HS-27A (cell line): ENCODE results near the gene CMTM7.

ENCODE experiments used
- DNase-seq: peaks from one replicate; pipeline ENCODE4 v3.0.0-alpha.2; 2012; ENCODE audit warnings: low read depth, missing footprints

The CMTM7 gene

DNA sequence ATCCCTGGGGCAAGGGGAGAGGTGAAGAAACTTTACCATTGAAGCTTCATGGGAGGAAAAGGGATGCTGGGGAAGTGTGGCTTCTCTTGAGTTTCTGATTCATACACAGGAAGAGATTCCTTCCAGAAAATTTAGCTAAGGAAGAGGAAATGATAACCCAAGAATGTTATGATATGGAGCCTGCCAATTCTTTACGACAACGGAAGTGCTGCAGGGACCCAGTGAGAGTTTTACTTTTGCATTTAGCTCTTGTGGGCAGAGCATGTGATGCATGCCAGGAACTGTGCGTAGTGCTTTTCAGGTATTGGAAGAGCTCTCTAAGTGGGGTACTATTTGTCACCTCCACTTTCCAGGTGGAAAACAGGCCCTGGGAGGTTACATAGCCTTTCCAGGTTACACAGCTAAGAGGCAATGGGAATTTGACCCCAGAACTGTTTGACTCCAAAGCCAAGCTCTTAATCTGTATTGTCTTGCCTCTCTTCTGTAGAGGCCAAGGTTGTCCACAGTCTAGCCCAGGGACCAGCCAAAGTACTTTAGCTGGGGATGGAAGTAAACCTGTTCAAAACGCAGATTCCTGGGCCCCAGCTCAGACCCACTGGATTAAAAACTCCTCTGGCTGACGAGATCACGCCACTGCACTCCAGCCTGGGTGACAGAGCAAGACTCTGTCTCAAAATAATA lies 23.0 kb downstream of the CMTM7 start:
- no peak for DNase-seq

DNA sequence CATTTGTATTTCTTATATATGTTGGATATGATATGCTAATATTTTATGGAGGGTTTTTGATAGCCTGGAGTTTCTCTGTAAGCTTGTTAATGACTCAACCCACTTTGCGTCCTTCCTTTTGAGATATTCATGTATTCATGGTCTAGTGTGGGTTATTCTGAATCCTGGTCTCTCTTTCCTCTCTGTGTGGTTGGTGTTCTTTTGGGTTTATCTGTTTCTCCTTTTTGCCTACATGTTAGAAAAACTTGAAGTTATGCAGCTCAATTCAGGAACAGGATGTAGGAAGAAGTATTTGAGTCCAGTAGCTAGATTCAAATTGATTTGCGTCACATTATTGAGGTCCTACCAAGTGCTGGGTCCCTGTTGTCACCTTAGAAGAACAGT lies 28.1 kb downstream of the CMTM7 start:
- no peak for DNase-seq

DNA sequence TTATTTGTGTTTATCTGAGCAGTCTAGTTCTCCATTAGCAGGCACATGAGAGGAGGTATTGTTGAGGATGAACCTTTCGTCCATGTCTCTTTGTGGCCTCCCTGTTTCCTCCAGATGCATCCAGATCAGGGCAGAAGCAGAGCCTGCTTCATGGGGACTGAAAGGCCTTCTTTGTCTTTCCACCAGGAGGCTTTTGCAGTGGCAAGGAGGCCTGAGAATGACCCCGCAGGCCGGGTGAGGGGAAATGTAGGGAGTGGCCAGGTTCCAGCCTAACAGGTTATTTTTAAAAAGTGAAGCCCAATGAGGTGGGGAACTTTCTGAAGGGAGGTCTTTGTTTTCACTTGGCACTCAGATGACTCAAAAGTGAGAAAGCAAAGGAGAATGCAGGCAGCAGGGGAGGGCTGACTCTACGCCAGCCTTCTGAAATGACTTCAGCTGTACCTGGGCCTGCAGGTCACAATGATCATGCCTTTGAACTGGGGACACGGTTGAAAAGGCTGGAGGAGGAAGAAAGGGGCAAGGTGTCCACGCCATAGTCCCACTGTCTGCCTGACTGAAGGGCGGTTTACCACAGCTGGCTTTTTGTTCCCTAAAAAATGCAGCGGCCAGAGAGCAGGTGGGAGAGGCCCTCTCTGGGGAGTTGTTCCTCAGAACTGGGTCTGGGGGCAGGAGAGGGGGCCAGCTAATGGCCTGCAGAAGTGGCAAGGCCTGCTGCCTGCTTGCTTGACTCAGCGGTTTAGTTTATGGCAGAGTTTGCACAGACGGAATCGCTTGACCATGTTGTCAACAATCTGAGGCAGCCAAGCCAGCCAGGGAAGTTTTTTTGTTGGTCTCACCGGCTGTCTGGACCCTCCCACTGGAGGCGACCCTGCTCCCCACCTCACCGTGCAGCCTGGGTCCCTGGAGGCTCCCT lies 28.7 kb downstream of the CMTM7 start:
- DNase-seq: peak; percentile 22

DNA sequence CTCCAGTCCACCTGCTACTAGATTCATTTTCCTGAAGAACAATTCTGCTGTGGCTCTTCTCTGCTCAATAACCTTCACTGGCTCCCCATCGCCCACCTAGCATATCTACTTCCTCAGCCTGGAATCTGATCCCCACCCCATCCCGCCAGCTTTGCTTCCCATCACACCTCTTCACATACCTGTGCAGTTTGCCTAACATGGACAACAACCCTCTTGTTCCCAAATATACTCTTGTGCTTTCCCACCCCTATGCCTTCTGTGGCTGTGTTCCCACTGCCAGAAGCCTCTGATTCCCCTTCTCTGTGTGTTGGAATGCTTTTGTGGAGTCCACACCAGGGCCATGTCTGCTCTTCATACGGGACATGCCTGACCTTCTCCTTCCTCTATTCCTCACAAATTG lies 29.5 kb downstream of the CMTM7 start:
- DNase-seq: no peak

DNA sequence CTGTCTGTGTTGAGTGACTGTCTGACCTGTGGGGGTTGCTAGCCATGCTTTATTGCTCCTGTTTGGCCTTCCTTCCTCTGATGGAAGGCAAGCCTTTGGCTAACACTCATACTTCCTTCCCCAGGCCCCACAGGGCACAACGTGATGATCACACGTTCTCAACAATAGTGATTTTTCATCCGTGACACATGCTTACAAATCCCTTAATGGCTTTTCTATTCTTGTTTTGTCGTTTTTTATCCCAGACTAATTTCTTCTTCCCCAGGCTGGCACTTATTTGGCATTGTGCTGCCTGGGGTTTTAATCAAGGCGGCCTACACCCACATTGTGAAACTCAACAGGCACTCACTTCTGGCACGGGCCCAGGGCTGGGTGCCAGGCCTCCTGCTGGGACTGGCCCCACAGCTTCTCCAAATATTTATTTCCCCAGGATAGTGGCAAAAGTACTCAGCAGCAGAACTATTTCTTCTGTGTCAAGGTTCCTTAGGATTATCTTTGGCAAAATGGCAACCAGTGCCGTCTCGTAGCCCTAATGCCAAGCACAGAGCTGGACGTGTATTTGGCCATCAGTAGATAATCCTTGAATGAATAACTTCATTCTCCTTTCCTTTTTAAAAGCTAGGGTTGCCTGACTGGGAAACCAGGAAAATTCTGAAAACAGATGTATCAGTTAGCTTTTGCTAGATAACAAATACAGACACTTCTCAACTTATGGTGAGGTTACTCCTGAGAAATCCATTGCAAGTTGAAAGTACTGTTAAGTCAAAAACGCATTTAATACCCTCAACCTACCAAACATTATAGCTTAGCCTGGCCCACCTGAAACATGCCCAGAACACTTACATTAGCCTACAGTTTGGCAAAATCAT lies 30.6 kb downstream of the CMTM7 start:
- peak; percentile 76 for DNase-seq

DNA sequence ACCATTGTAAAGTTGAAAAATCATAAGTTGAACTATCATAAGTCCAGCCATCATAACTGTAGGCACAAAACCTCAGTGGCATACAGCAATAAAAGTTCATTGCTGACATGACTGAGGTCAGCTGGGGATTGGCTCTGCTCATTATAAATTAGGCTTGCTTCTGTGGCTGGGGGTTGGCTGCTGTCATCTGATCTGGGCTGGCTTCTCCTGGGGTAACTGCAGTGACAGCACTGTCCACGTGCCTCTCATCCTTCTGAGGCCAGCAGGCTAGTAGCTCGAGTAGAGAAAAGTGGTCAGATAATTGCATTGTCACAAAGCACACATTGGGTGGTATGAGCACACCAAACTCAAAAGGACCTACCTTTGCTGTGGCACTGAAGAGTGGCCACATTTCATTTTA lies 31.3 kb downstream of the CMTM7 start:
- DNase-seq: no peak

DNA sequence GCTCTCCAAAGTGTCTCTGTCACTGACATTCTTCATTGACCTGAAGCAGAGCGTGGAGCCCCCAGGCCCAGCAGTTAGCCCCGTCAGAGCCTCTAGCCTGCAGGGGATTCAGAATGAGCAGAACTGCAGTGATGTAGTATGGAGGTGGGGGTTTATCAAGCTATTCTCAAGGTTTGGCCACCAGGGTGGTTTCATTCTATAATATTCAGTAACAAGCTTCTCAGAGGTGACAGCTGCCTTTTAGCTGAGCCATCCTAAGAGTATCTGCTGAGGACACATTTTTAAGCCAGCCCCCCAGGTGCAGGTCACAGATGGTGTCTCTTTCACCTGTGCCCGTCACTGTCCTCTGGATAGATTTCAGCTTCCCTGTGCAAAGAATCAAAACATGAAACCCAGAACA lies 31.9 kb downstream of the CMTM7 start:
- DNase-seq: no peak

DNA sequence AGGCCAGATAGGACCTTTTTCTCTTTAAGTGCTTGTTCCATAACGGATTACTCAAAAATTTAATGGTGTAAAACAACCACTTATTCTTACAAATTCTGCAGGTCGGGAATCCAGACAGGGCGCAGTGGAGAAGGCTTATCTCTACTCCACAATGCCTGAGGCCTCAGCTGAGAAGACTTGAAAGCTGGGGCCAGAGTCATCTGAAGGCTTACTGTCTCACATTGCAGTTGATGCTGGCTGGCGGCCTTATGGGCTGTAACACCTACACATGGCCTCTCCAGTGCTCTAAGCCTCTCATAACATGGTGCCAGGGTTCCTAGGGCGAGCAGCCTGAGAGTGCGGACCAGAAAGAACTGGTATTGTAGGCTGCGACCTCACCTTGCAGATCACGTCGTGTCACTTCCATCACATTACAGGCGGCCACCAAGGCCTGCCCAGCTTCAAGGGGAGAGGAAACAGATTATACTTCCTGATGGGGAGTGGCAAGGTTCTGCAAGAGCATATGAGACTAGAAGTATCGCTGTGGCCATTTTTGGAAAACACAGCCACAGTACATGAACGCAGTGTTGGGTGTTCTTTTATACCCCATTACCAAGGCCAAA lies 32.4 kb downstream of the CMTM7 start:
- DNase-seq: no peak

DNA sequence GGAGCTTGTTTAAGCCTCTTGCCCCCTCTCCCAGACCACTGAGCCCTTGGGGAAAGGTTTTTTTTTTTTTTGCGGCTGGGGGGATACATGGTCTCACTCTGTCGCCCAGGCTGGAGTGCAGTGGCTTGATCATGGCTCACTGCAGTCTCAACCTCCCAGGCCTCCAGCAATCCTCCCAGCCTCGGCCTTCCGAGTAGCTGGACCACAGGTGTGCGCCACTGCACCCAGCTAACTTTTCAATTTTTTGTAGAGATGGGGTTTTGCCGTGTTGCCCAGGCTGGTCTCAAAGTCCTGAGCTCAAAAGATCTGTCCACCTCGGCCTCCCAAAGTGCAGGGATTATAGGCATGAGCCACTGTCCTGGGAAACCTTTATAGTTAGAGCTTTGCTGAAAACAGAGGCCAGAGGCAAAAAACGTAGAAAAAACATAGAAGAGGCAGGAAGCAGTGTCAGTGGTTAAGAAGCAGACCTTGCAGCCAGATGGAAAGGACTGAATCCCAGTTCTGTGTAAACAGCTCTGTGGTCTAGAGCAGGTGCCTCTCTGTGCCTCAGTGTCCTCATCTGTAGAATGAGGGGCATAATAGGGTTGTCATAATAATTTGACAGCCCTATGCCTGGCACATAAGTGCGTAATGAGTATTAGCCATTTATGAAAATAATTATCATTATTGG lies 33.1 kb downstream of the CMTM7 start:
- DNase-seq: no peak

DNA sequence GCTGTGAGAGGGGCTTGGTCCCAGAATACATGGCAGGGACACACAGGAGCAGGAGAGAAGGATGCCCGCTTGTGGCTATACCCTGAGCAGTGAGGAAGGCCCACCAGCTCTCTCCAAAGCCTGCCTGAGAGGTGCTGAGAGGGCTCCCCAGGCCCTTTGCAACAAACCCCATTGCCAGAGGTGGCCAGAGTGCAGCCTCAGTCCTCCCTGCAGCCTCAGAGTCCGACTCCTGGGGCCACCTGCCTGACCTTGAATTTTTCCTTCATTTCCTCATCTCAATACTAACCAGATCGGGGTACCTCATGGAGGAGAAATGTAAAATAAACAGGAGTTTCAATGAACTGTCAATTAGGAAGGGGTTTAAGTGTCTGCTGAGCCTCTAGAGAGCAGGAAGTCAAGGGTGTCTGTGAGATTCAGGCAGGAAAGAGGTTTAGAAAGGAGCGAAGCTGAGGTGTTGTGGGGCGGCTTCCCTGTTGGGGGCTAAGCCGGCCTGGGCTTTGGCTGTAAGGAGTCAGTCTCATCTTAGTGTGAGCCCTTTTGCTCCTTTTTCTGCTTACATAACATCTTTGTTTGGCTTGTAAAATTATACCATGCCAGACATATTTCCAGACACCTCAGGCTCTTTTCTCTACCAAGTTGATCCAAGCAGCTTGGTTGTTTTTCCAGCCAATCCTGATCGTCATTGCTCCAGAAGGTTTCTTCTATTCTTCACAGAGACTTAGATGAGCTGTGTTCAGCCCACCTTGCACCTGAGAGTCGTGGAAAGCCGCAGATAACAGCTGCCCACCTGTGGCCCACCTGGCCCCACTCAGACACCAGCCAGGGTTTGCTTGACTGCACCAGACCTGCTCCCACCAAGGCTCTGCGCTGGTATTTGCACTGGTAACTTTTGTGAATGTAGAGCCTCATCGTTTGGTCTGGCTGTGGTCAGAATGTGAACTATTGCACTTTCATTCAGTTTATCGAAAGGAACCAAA lies 36.7 kb downstream of the CMTM7 start:
- no peak for DNase-seq

DNA sequence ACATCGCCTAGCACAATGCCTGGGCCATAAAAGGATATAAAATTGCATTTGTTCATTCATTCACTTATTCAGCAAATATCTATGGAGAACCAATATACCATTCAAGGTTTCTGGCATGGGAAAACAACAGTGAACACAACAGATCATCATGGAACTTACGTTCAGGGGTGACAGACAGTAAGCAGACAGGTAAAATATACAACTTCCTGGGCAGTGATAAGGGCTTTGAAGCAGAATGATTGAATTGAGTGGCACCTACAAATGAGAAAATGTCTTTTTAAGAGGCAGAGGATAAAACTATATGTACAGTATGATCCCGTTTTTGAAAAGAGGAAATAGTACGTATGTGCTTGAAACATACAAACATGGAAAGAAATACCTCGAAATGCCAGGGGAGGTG lies 39.2 kb downstream of the CMTM7 start:
- DNase-seq: no peak

DNA sequence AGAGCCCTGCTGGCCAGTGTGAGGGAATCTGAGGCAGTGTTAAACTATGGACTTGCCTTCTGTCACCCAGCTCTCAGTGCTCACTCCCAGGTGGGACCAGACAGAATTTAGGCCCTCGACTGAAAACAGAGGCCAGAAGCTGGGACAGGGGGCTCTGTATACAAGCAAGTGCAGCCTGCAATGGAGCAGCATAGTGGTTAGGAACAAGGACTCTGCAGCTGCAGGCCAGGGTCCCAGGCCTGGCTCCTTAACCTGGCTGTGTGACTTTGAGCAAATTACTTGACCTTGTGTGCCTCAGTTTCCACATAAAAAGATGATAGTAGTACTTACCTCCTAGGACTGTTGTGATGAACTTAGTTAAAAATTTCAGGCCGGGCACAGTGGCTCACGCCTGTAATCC lies 39.8 kb downstream of the CMTM7 start:
- DNase-seq: no peak

DNA sequence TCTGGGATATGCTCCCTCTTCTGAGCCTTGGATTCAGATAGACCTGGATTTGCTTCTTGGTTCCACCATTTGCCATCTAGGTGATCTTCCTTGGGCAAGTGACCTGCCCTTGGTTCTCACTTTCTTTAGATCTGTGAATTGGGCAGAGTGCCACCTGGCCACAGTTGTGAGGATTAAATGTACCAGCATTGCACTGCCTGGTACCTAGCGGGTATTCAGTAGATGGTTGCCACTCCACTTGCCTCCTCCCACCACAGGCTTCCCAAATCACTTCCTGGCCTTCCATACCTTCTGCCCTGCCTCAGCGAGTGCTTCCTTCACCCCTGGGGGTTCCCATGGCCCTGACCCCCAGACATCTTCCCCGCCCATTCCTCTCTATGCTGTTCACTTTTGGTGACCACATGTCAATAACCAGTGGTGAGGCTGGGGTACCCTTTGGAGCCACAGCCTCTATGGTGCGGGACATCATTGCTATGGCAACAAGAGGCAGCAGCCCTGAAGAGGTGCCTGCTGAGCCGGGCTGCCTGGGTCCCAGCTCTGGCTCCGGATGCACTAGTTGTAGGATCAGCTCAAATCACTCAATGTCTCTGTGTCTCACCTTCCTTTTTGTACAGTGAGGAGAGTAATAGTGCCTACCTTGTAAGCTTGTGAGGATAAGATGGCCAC lies 40.5 kb downstream of the CMTM7 start:
- DNase-seq: no peak

DNA sequence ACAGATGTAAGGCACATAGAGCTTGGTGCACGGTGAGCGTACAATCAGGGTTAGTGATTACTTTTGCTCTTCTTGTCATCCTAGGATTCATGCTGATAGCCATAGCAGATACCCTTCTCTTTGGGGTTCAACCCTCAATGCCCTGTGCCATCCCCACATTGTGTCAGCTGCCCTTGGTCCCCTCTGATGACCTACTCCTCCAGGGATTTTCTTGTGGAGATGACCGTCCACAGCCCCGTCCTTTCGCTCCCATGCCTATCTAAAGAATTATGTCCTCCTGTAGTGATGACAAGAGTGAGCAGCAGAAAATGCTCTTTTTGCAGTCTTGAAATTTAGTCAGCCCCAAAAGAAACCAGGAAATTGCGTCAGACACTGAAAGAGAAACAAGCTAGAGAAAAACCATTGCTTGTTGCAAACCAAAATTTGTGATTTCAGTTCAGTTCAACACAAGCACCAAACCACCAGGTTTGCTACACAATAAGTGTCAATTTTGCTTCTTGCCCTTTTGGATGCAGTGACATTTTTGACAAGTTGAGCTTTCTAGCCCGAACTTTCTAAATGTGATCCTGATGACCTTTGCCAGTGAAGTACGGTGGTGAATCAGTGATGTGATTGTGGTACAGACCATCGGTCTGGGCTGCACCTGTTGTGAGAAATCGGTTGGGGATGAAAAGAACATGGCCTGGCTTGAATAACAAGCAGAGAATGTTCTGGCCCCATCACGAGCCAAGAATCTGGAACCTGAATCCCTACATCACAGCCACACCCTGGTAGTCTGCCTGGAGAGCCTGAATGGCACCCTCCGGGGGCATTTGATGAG lies 41.3 kb downstream of the CMTM7 start:
- no peak for DNase-seq

DNA sequence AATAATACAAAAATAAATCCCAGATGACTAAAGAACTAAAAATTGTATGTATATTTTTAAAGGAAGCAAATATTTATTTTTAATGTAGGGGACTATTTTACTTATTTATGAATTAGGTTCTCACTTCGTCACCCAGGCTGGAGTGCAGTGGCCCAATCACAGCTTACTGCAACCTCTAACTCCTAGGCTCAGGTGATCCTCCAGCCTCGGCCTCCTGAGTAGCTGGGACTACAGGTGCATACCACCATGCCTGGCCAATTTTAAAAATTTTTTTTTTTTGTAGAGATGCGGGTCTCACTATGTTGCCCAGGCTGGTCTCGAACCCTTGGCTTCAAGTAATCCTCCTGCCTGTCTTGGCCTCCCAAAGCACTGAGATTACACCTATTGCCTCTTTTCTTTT lies 42.6 kb downstream of the CMTM7 start:
- DNase-seq: no peak

DNA sequence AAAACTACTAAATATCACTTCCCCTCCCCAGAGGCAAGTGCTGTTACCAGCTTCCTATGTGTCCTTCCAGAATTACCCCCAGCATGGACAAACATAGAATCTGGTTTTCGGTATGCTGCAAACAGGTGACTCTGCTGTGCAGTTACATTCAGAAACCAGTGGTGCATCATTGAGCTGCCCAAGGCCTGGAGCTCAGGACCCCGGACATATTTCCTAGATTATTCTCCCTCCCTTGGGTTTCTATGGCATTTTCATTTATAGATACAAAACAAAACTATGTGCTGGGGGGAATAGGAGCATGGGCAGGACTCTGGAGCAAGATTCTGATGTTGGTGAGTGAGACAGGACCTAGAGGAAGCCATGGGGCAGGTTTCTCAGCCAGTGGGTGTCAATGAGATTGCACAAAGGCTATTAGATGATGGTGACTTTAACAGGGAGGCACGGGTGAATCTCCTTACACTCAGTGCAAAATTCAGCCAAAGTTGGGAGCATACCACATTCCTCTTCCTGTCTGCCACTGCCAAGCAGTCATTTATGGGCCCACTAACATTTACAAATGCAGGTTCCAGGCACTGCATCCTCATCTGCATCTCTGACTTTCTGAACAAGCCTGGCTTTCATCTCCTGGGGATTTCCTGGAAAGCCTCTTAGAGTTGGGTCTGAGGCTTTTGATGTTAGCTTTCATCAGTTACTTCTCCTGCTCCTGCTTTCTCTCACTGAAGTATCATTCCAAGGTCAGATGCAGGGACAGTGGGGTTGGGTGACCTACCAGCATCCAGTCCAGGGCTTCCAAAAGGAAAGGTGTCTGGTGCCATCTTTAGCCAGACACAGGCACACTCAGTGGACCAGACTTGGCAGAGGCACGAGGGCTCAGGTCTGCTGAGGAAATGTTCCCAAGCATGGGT lies 44.5 kb downstream of the CMTM7 start:
- no peak for DNase-seq

DNA sequence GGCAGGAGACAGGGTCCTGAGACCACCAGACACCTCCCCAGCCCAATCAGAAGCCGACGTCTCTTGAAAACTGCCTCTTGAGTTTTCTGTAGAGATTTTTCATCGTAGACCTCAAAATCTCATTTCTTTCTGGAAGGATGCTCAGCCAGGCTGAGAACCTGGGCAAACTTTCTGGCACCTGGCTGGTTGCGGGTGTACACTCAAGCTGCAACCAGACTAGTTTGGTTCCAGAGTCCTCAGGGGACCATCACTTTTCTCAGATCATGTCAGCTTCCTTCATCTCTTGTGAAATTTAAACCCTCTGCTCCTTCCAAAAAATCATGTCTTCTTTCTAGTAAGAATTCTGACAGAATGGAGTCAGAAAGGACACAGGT lies 45.1 kb downstream of the CMTM7 start:
- DNase-seq: no peak

DNA sequence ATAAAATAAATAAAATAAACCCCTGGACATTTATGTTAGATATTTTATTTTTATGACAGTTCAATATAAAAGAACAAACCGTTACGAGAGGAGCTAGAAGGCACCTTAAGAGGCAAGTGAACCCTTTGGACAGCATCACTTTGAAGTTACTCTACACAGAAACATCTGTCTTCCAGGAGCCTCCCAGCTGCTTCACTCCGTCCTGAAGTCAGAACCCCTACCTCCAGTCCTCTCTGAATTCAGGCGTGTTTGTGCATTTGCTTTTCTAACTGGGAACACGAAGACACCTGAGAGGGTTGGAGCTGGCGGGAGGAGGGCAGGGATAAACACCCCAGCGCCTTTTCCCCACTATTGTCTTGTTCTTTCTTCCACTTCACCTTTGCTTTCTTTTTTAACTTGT lies 46.2 kb downstream of the CMTM7 start:
- no peak for DNase-seq
